HCT116 (cell line): ENCODE results near the gene CDK5R1. TPM values are rescaled to one million over a fixed set of nuclear protein-coding genes. Genes with fewer than 3 reads are reported as not detected.

Experiments used
- ATAC-seq: fragments of 200-7000 bp; cut with Tn5 transposase; 2 replicates; pipeline ENCODE4 v1.9.1; 2020; ENCODE audit warnings: mild to moderate bottlenecking, moderate library complexity
- BruUV-seq: library from RNA; stranded (reverse); fragments of 400-500 nt; replicated peaks from 2 replicates; lab custom pipeline; 2021; lab: Mats Ljungman, UMichigan
- CTCF ChIA-PET: fragments of 300-600 bp; sonication (Branson Sonifier 250); formaldehyde crosslinking; loops from one replicate; lab custom pipeline; 2021; ENCODE audit warnings: antibody characterized with exemption; lab: Charles Lee
- POLR2A ChIA-PET: fragments of 300-600, 350-600 bp; sonication (Branson Sonifier 250); formaldehyde crosslinking; loops from one replicate; lab custom pipeline; 2021; ENCODE audit warnings: antibody characterized with exemption; lab: Charles Lee
- RAD21 ChIA-PET, 2 experiments: fragments of 300-600 bp; sonication (Branson Sonifier 250); formaldehyde crosslinking; loops; one replicate each; lab custom pipeline; 2023; ENCODE audit warnings: low total read pairs in 2 of 2; ENCODE audit not compliant: uncharacterized antibody in 2 of 2, unreplicated experiment in 2 of 2, low non-redundant PET in 1 of 2; lab: Charles Lee
- DNase-seq: peaks from one replicate; pipeline ENCODE4 v3.0.0-alpha.2; 2010; ENCODE audit warnings: low read depth, low spot score
- H2AFZ ChIP-seq: fragments of 200-600 bp; shearing (Covaris generic), sonication (generic); 2 replicates; pipeline ENCODE4 v1.6.1; 2017; ENCODE audit warnings: low read depth, mixed run types, mixed read lengths, antibody characterized with exemption, low read length; ENCODE audit not compliant: poor library complexity, severe bottlenecking
- H3K27ac ChIP-seq: 2 replicates; pipeline ENCODE4 v1.5.1; 2012; ENCODE audit warnings: low read depth, low read length
- H3K27me3 ChIP-seq: fragments of 200-600 bp; sonication (generic); 2 replicates; pipeline ENCODE4 v1.6.1; 2016; ENCODE audit warnings: mixed run types, low read length, mixed read lengths; ENCODE audit not compliant: insufficient read depth
- H3K36me3 ChIP-seq, 2 experiments: fragments of 200-500 bp in 1 of 2; fragments of 200-600 bp in 1 of 2; sonication (Bioruptor generic) in 1 of 2; sonication (generic) in 1 of 2; 2 replicates each; pipeline versions ENCODE4 v1.5.1 to v1.6.1; 2014 to 2016; ENCODE audit warnings: low read length in 2 of 2, inconsistent platforms in 1 of 2, mixed read lengths in 1 of 2, mixed run types in 1 of 2; ENCODE audit not compliant: insufficient read depth in 2 of 2, control insufficient read depth in 1 of 2
- H3K4me1 ChIP-seq, 2 experiments: fragments of 200-600 bp in 1 of 2; sonication (generic) in 1 of 2; 2 replicates each; pipeline versions ENCODE4 v1.5.1 to v1.6.1; 2012 to 2017; ENCODE audit warnings: low read length in 2 of 2, inconsistent platforms in 1 of 2, mild to moderate bottlenecking in 1 of 2, mixed read lengths in 1 of 2, mixed run types in 1 of 2, moderate library complexity in 1 of 2; ENCODE audit not compliant: insufficient read depth in 2 of 2, control insufficient read depth in 1 of 2
- H3K4me2 ChIP-seq: fragments of 200-600 bp; sonication (generic); 2 replicates; pipeline ENCODE4 v1.6.1; 2017; ENCODE audit warnings: mixed run types, low read length, mixed read lengths
- H3K4me3 ChIP-seq, 2 experiments: fragments of 200-600 bp in 1 of 2; sonication (generic) in 1 of 2; replicated peaks in 1 of 2; 2 replicates each; pipeline ENCODE4 v1.5.1; 2011 to 2016; ENCODE audit warnings: low read length in 2 of 2, control low read depth in 1 of 2, low read depth in 1 of 2, mild to moderate bottlenecking in 1 of 2, mixed read lengths in 1 of 2, mixed run types in 1 of 2
- H3K79me2 ChIP-seq: fragments of 200-600 bp; sonication (generic); 2 replicates; pipeline ENCODE4 v1.6.1; 2017; ENCODE audit warnings: mild to moderate bottlenecking, mixed run types, low read length, moderate library complexity, mixed read lengths; ENCODE audit not compliant: insufficient read depth
- H3K9ac ChIP-seq: fragments of 200-600 bp; sonication (generic); 2 replicates; pipeline ENCODE4 v1.6.1; 2016; ENCODE audit warnings: low read length, mixed read lengths
- H3K9me2 ChIP-seq: fragments of 200-600 bp; sonication (generic), shearing (Covaris generic); 2 replicates; pipeline ENCODE4 v1.6.1; 2017; ENCODE audit warnings: mixed run types, mild to moderate bottlenecking, moderate library complexity; ENCODE audit not compliant: insufficient read depth
- H3K9me3 ChIP-seq, 2 experiments: fragments of 200-500 bp in 1 of 2; fragments of 200-600 bp in 1 of 2; sonication (Bioruptor generic) in 1 of 2; sonication (generic) in 1 of 2; 2 replicates each; pipeline ENCODE4 v1.6.1; 2014 to 2017; ENCODE audit warnings: low read length in 2 of 2, mixed read lengths in 2 of 2, inconsistent platforms in 1 of 2, low read depth in 1 of 2, mild to moderate bottlenecking in 1 of 2, mixed run types in 1 of 2, moderate library complexity in 1 of 2; ENCODE audit not compliant: control insufficient read depth in 1 of 2, insufficient read depth in 1 of 2
- H4K20me1 ChIP-seq: fragments of 200-600 bp; sonication (generic), shearing (Covaris generic); 2 replicates; pipeline ENCODE4 v1.6.1; 2017; ENCODE audit warnings: mixed run types, mild to moderate bottlenecking, moderate library complexity; ENCODE audit not compliant: insufficient read depth
- CBX3 ChIP-seq: IDR thresholded peaks from 2 replicates; pipeline ENCODE4 v1.6.1; 2012; ENCODE audit warnings: low read depth
- CEBPB ChIP-seq: IDR thresholded peaks from 2 replicates; pipeline ENCODE4 v1.6.1; 2012; ENCODE audit warnings: low read depth
- EZH2phosphoT487 ChIP-seq: fragments of 200-600 bp; IDR thresholded peaks from 2 replicates; pipeline ENCODE4 v1.6.1; 2018; ENCODE audit warnings: antibody characterized with exemption, borderline replicate concordance
- FOSL1 ChIP-seq: IDR thresholded peaks from 2 replicates; pipeline ENCODE4 v1.6.1; 2012; ENCODE audit warnings: low read depth
- POLR2AphosphoS5 ChIP-seq: IDR thresholded peaks from 2 replicates; pipeline ENCODE4 v1.6.1; 2011; ENCODE audit warnings: mild to moderate bottlenecking, low read depth, low read length, moderate library complexity
- SIN3A ChIP-seq: IDR thresholded peaks from 2 replicates; pipeline ENCODE4 v1.6.1; 2012; ENCODE audit warnings: low read depth
- SP1 ChIP-seq: IDR thresholded peaks from 2 replicates; pipeline ENCODE4 v1.6.1; 2012; ENCODE audit warnings: low read depth
- SRF ChIP-seq: IDR thresholded peaks from 2 replicates; pipeline ENCODE4 v1.6.1; 2012; ENCODE audit warnings: low read depth
- ZFX ChIP-seq: fragments of 450-650 bp; IDR thresholded peaks from 2 replicates; pipeline ENCODE4 v1.6.1; 2017
- intact Hi-C: fragments of 100-400 bp; cut with micrococcal nuclease; formaldehyde crosslinking; loops from 2 replicates; pipeline ENCODE4 v1.10.0; 2022
- total RNA-seq: library from RNA; stranded (reverse); gene quantifications from one replicate; pipeline ENCODE4 v1.2.1, GENCODE V29; 2021; ENCODE audit not compliant: unreplicated experiment
- TF ChIP-seq, protein P1 (sequence below): IDR thresholded peaks from 2 replicates; pipeline ENCODE4 v1.6.1; 2012; ENCODE audit warnings: low read depth

Gene CDK5R1
- total RNA-seq, 1 experiment from 2014 or later: 5.4 TPM

- TF ChIP-seq, protein P1, sequence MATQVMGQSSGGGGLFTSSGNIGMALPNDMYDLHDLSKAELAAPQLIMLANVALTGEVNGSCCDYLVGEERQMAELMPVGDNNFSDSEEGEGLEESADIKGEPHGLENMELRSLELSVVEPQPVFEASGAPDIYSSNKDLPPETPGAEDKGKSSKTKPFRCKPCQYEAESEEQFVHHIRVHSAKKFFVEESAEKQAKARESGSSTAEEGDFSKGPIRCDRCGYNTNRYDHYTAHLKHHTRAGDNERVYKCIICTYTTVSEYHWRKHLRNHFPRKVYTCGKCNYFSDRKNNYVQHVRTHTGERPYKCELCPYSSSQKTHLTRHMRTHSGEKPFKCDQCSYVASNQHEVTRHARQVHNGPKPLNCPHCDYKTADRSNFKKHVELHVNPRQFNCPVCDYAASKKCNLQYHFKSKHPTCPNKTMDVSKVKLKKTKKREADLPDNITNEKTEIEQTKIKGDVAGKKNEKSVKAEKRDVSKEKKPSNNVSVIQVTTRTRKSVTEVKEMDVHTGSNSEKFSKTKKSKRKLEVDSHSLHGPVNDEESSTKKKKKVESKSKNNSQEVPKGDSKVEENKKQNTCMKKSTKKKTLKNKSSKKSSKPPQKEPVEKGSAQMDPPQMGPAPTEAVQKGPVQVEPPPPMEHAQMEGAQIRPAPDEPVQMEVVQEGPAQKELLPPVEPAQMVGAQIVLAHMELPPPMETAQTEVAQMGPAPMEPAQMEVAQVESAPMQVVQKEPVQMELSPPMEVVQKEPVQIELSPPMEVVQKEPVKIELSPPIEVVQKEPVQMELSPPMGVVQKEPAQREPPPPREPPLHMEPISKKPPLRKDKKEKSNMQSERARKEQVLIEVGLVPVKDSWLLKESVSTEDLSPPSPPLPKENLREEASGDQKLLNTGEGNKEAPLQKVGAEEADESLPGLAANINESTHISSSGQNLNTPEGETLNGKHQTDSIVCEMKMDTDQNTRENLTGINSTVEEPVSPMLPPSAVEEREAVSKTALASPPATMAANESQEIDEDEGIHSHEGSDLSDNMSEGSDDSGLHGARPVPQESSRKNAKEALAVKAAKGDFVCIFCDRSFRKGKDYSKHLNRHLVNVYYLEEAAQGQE: no peak
- TF ChIP-seq POLR2AphosphoS5 (peak; percentile 90), SP1 (peak; percentile 78), ZFX (peak; percentile 91), FOSL1 (0 out of 2 replicates have a peak, but pooled peaks have one; percentile 8), CEBPB (no peak; the same call in 1 of the 2 replicates), SRF (peak; percentile 45; the same call in 1 of the 2 replicates)
- TF ChIP-seq, all 23 proteins: peak for 12
Observed at GRCh38 chr17:32444301-32445073, 42.3 kb upstream of the CDK5R1 start, which contains the start of gene PSMD11 (continued).

- no peak for DNase-seq
- no peaks in the 10 kb centered on the region for H3K27me3 ChIP-seq
- CTCF ChIA-PET: interaction anchor here (1.3 to 3.9 kb wide), 2 partner anchors 17 to 192 kb away, joined by 4 to 30 read pairs; no protein-coding TSS in a partner anchor
- intact Hi-C loops: no loop called here
- TF ChIP-seq CBX3 (no peak), EZH2phosphoT487 (no peak), SIN3A (no peak)
- TF ChIP-seq, all 23 proteins: peak for 0
- Histone ChIP-seq H3K9ac (peak overlapping the region; percentile 93), H3K9me2 (no peaks in the 10 kb centered on the region), H2AFZ (no peak overlapping the region), H3K79me2 (peaks cover 57% of the 10 kb centered on the region), H3K4me1 (peaks cover 11 to 22% of the 10 kb centered on the region in 2 experiments; a peak in 3 of 4 replicates), H4K20me1 (peaks cover 9% of the 10 kb centered on the region; the same call in 1 of the 2 replicates), H3K4me2 (peak overlapping the region; percentile 89), H3K36me3 (peaks cover 24 to 31% of the 10 kb centered on the region in 2 experiments; a peak in 3 of 4 replicates), H3K27ac (peak overlapping the region; percentile 88), H3K4me3 (peak overlapping the region; percentile 58 to 96), H3K9me3 (no peaks in the 10 kb centered on the region)
- POLR2A ChIA-PET: no interaction called here
- peak; percentile 28 for ATAC-seq
- RAD21 ChIA-PET: no interaction called here
- no TSS peak for BruUV-seq
Observed at GRCh38 chr17:32445074-32445415, 41.7 kb upstream of the CDK5R1 start.
